Lower leg skin (tissue), 3 donors: ENCODE results near the gene ATN1.

Experiments
- POLR2A ChIP-seq, 2 donors: fragments of 450-650 bp; IDR thresholded peaks; one replicate each; pipeline ENCODE4 v1.6.1; 2016 to 2017; ENCODE audit warnings: antibody characterized with exemption in 2 of 2, mild to moderate bottlenecking in 1 of 2, moderate library complexity in 1 of 2
- TF ChIP-seq, protein P1 (sequence below), 3 donors: fragments of 450-650 bp; IDR thresholded peaks; one replicate each; pipeline ENCODE4 v1.5.1; 2016; ENCODE audit warnings: antibody characterized with exemption in 3 of 3, mild to moderate bottlenecking in 3 of 3, moderate library complexity in 2 of 3

DNA sequence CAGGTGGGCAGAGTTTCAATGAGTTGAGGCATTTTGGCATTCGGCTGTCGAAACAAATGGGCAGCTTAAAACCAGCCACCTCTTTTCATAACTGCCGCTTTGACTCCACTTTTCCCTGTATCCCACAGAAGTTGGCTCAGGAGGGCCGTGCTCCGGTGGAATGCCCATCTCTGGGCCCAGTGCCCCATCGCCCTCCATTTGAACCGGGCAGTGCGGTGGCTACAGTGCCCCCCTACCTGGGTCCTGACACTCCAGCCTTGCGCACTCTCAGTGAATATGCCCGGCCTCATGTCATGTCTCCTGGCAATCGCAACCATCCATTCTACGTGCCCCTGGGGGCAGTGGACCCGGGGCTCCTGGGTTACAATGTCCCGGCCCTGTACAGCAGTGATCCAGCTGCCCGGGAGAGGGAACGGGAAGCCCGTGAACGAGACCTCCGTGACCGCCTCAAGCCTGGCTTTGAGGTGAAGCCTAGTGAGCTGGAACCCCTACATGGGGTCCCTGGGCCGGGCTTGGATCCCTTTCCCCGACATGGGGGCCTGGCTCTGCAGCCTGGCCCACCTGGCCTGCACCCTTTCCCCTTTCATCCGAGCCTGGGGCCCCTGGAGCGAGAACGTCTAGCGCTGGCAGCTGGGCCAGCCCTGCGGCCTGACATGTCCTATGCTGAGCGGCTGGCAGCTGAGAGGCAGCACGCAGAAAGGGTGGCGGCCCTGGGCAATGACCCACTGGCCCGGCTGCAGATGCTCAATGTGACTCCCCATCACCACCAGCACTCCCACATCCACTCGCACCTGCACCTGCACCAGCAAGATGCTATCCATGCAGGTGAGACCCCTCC lies 10.8 kb downstream of the ATN1 start:
- TF ChIP-seq POLR2A (IDR thresholded peaks at IDR 0.05): no peak
- TF ChIP-seq, protein P1, sequence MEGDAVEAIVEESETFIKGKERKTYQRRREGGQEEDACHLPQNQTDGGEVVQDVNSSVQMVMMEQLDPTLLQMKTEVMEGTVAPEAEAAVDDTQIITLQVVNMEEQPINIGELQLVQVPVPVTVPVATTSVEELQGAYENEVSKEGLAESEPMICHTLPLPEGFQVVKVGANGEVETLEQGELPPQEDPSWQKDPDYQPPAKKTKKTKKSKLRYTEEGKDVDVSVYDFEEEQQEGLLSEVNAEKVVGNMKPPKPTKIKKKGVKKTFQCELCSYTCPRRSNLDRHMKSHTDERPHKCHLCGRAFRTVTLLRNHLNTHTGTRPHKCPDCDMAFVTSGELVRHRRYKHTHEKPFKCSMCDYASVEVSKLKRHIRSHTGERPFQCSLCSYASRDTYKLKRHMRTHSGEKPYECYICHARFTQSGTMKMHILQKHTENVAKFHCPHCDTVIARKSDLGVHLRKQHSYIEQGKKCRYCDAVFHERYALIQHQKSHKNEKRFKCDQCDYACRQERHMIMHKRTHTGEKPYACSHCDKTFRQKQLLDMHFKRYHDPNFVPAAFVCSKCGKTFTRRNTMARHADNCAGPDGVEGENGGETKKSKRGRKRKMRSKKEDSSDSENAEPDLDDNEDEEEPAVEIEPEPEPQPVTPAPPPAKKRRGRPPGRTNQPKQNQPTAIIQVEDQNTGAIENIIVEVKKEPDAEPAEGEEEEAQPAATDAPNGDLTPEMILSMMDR (IDR thresholded peaks at IDR 0.05): no peak
